Measurements from ENCODE around the gene DEFB123.

DNA sequence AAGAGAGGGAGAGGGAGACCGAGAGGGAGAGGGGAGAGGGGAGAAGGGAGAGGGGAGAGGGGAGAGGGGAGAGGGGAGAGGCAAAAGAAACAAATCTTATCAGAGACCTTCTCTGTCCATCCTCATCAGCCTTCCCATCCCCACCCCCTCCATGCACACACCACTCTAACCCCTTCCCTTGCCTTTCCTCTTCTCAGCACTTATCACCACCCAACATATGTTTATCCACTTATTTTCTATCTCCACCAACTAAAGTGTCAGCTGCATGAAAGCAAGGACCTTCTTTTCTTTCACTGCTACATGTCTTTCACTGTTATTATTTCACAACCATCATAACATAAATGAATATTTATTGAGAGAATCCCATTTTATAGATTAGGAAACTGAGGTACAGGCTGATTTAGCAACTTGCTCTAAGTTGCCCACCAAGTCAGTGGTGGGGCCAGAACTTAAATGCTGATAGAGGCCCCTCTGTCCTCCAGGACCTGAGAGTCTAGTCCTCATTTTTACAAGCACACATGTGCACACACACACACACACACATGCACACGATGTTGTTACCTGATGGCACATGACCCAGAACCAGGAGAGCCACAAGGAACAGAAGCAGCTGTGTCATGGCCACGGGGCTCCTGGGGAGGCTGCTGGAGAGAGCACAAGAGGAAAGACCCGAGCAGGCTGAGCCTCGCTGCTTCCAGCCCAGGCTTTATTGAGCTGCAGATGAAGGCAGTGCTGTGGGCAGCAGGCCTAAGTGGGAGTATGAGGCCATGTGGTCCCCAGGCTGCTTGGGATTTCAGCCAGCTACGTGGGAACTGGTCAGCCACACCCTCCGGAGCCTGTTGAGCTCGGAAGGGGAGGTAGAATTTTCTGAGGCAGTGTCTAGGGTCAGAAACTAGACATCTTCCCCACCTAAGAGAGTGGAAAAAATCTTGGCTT lies 32.2 kb downstream of the DEFB123 start:
- TF ChIP-seq TAF1 (IDR thresholded peaks at IDR 0.05; ENCODE audit: borderline replicate concordance, low read depth, low read length) (no peak), POLR2A (IDR thresholded peaks at IDR 0.05; ENCODE audit: low read depth, low read length) (no peak), POLR2AphosphoS5 (IDR thresholded peaks at IDR 0.05; ENCODE audit: low read depth, low read length) (no peak)
